H9 (cell line): ENCODE results near the gene ELFN1. TPM values are rescaled to one million over a fixed set of nuclear protein-coding genes. Genes with fewer than 3 reads are reported as not detected.

Experiments
- DNase-seq: peaks from one replicate; pipeline ENCODE4 v3.0.0-alpha.2; 2017
- H2AFZ ChIP-seq: one replicate; pipeline ENCODE4 v1.6.1; 2013; ENCODE audit warnings: mild to moderate bottlenecking, low read length, control low read depth, moderate library complexity
- H2AK5ac ChIP-seq: 2 replicates; pipeline ENCODE4 v1.6.1; 2013; ENCODE audit warnings: low read length, control low read depth, mixed read lengths; ENCODE audit not compliant: insufficient read length
- H2BK120ac ChIP-seq: one replicate; pipeline ENCODE4 v1.6.1; 2013; ENCODE audit warnings: low read depth, mild to moderate bottlenecking, low read length, control low read depth, inconsistent platforms; ENCODE audit not compliant: poor library complexity, severe bottlenecking
- H2BK12ac ChIP-seq: 2 replicates; pipeline ENCODE4 v1.6.1; 2013; ENCODE audit warnings: low read length, control low read depth, mixed read lengths, low read depth; ENCODE audit not compliant: insufficient read length
- H2BK15ac ChIP-seq: 2 replicates; pipeline ENCODE4 v1.6.1; 2013; ENCODE audit warnings: low read depth, low read length, control low read depth
- H2BK20ac ChIP-seq: one replicate; pipeline ENCODE4 v1.6.1; 2013; ENCODE audit warnings: low read depth, mild to moderate bottlenecking, low read length, control low read depth, inconsistent platforms; ENCODE audit not compliant: poor library complexity, severe bottlenecking
- H2BK5ac ChIP-seq: 2 replicates; pipeline ENCODE4 v1.6.1; 2013; ENCODE audit warnings: low read length, control low read depth, mixed read lengths; ENCODE audit not compliant: insufficient read length
- H3K14ac ChIP-seq: 2 replicates; pipeline ENCODE4 v1.6.1; 2013; ENCODE audit warnings: low read length, control low read depth; ENCODE audit not compliant: insufficient read depth
- H3K18ac ChIP-seq: 2 replicates; pipeline ENCODE4 v1.6.1; 2013; ENCODE audit warnings: low read depth, mild to moderate bottlenecking, mixed read lengths, low read length, control low read depth; ENCODE audit not compliant: insufficient read length
- H3K23ac ChIP-seq: 2 replicates; pipeline ENCODE4 v1.6.1; 2013; ENCODE audit warnings: low read length, control low read depth, mixed read lengths, low read depth; ENCODE audit not compliant: insufficient read length
- H3K23me2 ChIP-seq: 2 replicates; pipeline ENCODE4 v1.6.1; 2013; ENCODE audit warnings: low read depth, mild to moderate bottlenecking, mixed read lengths, low read length, control low read depth; ENCODE audit not compliant: insufficient read length, poor library complexity, severe bottlenecking
- H3K27ac ChIP-seq: 2 replicates; pipeline ENCODE4 v1.5.1; 2013; ENCODE audit warnings: low read length, control low read depth, mixed read lengths, low read depth; ENCODE audit not compliant: insufficient read length
- H3K27me3 ChIP-seq: 2 replicates; pipeline ENCODE4 v1.6.1; 2013; ENCODE audit warnings: low read length, control low read depth, inconsistent platforms; ENCODE audit not compliant: insufficient read depth
- H3K4ac ChIP-seq: 2 replicates; pipeline ENCODE4 v1.6.1; 2013; ENCODE audit warnings: low read depth, mild to moderate bottlenecking, control low read depth, inconsistent platforms, low read length, moderate library complexity
- H3K4me1 ChIP-seq: 2 replicates; pipeline ENCODE4 v1.6.1; 2013; ENCODE audit warnings: low read length, control low read depth, inconsistent platforms; ENCODE audit not compliant: insufficient read depth
- H3K4me2 ChIP-seq: 2 replicates; pipeline ENCODE4 v1.6.1; 2013; ENCODE audit warnings: low read length, control low read depth, mixed read lengths; ENCODE audit not compliant: insufficient read length, insufficient read depth
- H3K56ac ChIP-seq: 2 replicates; pipeline ENCODE4 v1.6.1; 2013; ENCODE audit warnings: low read depth, mild to moderate bottlenecking, mixed read lengths, low read length, control low read depth; ENCODE audit not compliant: insufficient read length
- H3K79me1 ChIP-seq: 2 replicates; pipeline ENCODE4 v1.6.1; 2013; ENCODE audit warnings: low read depth, mild to moderate bottlenecking, moderate library complexity, low read length, control low read depth, inconsistent platforms; ENCODE audit not compliant: insufficient read depth, poor library complexity, severe bottlenecking
- H3K79me2 ChIP-seq: 2 replicates; pipeline ENCODE4 v1.6.1; 2013; ENCODE audit warnings: low read length, control low read depth, inconsistent platforms; ENCODE audit not compliant: insufficient read depth
- H3K9ac ChIP-seq: 2 replicates; pipeline ENCODE4 v1.6.1; 2013; ENCODE audit warnings: low read length, control low read depth, mixed read lengths; ENCODE audit not compliant: insufficient read length; ENCODE audit errors: extremely low read depth
- H3K9me3 ChIP-seq: one replicate; pipeline ENCODE4 v1.6.1; 2013; ENCODE audit warnings: low read depth, low read length, inconsistent platforms; ENCODE audit not compliant: control insufficient read depth
- H3T11ph ChIP-seq: one replicate; pipeline ENCODE4 v1.6.1; 2013; ENCODE audit warnings: mild to moderate bottlenecking, low read length, control low read depth, inconsistent platforms
- H4K20me1 ChIP-seq: one replicate; pipeline ENCODE4 v1.6.1; 2013; ENCODE audit not compliant: control insufficient read depth, insufficient read length, insufficient read depth
- H4K5ac ChIP-seq: 2 replicates; pipeline ENCODE4 v1.6.1; 2013; ENCODE audit warnings: low read depth, mild to moderate bottlenecking, mixed read lengths, low read length, control low read depth; ENCODE audit not compliant: insufficient read length
- H4K8ac ChIP-seq: replicated peaks from 2 replicates; pipeline ENCODE4 v1.6.1; 2013; ENCODE audit warnings: low read length, control low read depth, mixed read lengths, low read depth; ENCODE audit not compliant: insufficient read length
- H4K91ac ChIP-seq: 2 replicates; pipeline ENCODE4 v1.6.1; 2013; ENCODE audit warnings: low read depth, mild to moderate bottlenecking, moderate library complexity, mixed read lengths, low read length, control low read depth; ENCODE audit not compliant: insufficient read length
- H3K27ac Mint-ChIP-seq, 3 experiments: 2 replicates in 2 of 3; 3 replicates in 1 of 3; pipeline ENCODE4 v1.8.0; 2020 to 2021; ENCODE audit warnings: mixed read lengths in 3 of 3, mild to moderate bottlenecking in 1 of 3, moderate library complexity in 1 of 3
- H3K27me3 Mint-ChIP-seq: 2 replicates; pipeline ENCODE4 v1.8.0; 2021; ENCODE audit warnings: low read depth, mild to moderate bottlenecking, moderate library complexity, mixed read lengths
- H3K36me3 Mint-ChIP-seq, 3 experiments: 2 replicates in 2 of 3; 3 replicates in 1 of 3; pipeline ENCODE4 v1.8.0; 2020 to 2021; ENCODE audit warnings: low read depth in 3 of 3, mixed read lengths in 3 of 3; ENCODE audit not compliant: insufficient read depth in 1 of 3
- H3K4me1 Mint-ChIP-seq, 2 experiments: 2 replicates each; pipeline ENCODE4 v1.8.0; 2020; ENCODE audit warnings: mixed read lengths in 2 of 2
- H3K4me3 Mint-ChIP-seq, 2 experiments: 2 replicates in 1 of 2; 3 replicates in 1 of 2; pipeline ENCODE4 v1.8.0; 2020 to 2021; ENCODE audit warnings: mild to moderate bottlenecking in 2 of 2, mixed read lengths in 2 of 2, moderate library complexity in 1 of 2
- H3K9me3 Mint-ChIP-seq, 2 experiments: 2 replicates in 1 of 2; 3 replicates in 1 of 2; pipeline ENCODE4 v1.8.0; 2020; ENCODE audit warnings: mild to moderate bottlenecking in 2 of 2, mixed read lengths in 2 of 2, moderate library complexity in 1 of 2
- WGBS: extraction: QIAGEN DNeasy Blood & Tissue Kit; methylation state at CpG from one replicate; pipeline ENCODE4 v1.1.7; 2013; ENCODE audit warnings: missing lambda C conversion rate, low lambda C conversion rate, mixed read lengths; ENCODE audit not compliant: insufficient read length; ENCODE audit errors: extremely low coverage; 5-methylcytosine and 5-hydroxymethylcytosine counted together
- total RNA-seq: library from RNA; stranded (reverse); gene quantifications from 2 replicates; pipeline ENCODE4 v1.2.1, GENCODE V29; 2021
- TF ChIP-seq, protein P1 (sequence below): fragments of 200-600 bp; sonication (generic); conservative IDR thresholded peaks from 3 replicates; pipeline ENCODE4 v1.8.0; 2021; ENCODE audit warnings: antibody characterized with exemption, mild to moderate bottlenecking

Gene ELFN1
- total RNA-seq, 1 experiment from 2014 or later: 3.7 TPM

DNA sequence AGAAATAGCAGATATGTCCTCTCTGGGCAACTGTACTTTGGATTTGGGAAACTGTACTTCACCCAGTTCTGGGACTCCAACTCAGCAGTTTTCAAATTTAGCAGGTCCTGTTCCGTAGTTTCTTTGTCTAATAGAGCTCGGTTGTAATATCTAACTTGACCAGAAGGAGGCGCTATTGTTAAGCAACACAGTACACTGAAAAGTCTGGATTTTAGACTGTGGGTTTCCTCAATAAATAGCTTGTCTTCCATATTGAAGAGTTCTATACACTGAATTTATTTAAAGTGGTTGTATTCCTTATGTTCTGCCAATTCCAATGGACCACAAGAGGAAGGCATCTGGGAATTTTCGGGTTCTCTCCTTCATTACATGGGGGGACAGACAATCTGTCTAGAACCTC lies 39.8 kb downstream of the ELFN1 start:
- no peaks in the 10 kb centered on the region for H3K9me3 ChIP-seq
- no peak overlapping the region for H2AFZ ChIP-seq
- no peak overlapping the region for H3K27ac ChIP-seq
- H3K4me1 Mint-ChIP-seq: peaks cover 23 to 37% of the 10 kb centered on the region in 2 experiments
- H2BK20ac ChIP-seq: no peak overlapping the region
- H4K20me1 ChIP-seq: peaks cover 3% of the 10 kb centered on the region
- H3K4me1 ChIP-seq: peaks cover 3% of the 10 kb centered on the region; the same call in 1 of the 2 replicates
- H3K56ac ChIP-seq: no peak overlapping the region
- no peak overlapping the region for H3K4ac ChIP-seq
- H3K79me2 ChIP-seq: no peaks in the 10 kb centered on the region
- no peaks in the 10 kb centered on the region for H3K79me1 ChIP-seq
- no peak overlapping the region for H3K4me2 ChIP-seq
- H4K91ac ChIP-seq: no peak overlapping the region
- H3T11ph ChIP-seq: no peak overlapping the region
- no peak overlapping the region for H3K9ac ChIP-seq
- H3K14ac ChIP-seq: no peak overlapping the region
- H4K8ac ChIP-seq: no peak overlapping the region
- H3K27me3 ChIP-seq: no peaks in the 10 kb centered on the region
- no peak overlapping the region for H2BK12ac ChIP-seq
- H2BK15ac ChIP-seq: no peak overlapping the region
- H4K5ac ChIP-seq: no peak overlapping the region
- H3K4me3 Mint-ChIP-seq: no peak overlapping the region
- no peak overlapping the region for H3K18ac ChIP-seq
- peaks cover 19% of the 10 kb centered on the region for H3K27me3 Mint-ChIP-seq
- no peak for DNase-seq
- TF ChIP-seq, protein P1, sequence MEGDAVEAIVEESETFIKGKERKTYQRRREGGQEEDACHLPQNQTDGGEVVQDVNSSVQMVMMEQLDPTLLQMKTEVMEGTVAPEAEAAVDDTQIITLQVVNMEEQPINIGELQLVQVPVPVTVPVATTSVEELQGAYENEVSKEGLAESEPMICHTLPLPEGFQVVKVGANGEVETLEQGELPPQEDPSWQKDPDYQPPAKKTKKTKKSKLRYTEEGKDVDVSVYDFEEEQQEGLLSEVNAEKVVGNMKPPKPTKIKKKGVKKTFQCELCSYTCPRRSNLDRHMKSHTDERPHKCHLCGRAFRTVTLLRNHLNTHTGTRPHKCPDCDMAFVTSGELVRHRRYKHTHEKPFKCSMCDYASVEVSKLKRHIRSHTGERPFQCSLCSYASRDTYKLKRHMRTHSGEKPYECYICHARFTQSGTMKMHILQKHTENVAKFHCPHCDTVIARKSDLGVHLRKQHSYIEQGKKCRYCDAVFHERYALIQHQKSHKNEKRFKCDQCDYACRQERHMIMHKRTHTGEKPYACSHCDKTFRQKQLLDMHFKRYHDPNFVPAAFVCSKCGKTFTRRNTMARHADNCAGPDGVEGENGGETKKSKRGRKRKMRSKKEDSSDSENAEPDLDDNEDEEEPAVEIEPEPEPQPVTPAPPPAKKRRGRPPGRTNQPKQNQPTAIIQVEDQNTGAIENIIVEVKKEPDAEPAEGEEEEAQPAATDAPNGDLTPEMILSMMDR: peak; percentile 71
- H2BK5ac ChIP-seq: no peak overlapping the region
- H2AK5ac ChIP-seq: no peak overlapping the region
- peaks cover 13 to 15% of the 10 kb centered on the region in 2 experiments for H3K9me3 Mint-ChIP-seq
- no peak overlapping the region for H3K27ac Mint-ChIP-seq
- no CpG with 5 or more reads among the region's 4 CpGs for WGBS
- H2BK120ac ChIP-seq: no peak overlapping the region
- H3K23me2 ChIP-seq: no peaks in the 10 kb centered on the region
- no peak overlapping the region for H3K23ac ChIP-seq
- H3K36me3 Mint-ChIP-seq: peaks cover 6 to 16% (median 10%) of the 10 kb centered on the region in 3 experiments
